Bronchial epithelial cell (primary cell): ENCODE measurements around the gene SEC16A. TPM values are rescaled to one million over a fixed set of nuclear protein-coding genes. Genes with fewer than 3 reads are reported as not detected.

Source experiments
- DNase-seq: peaks from one replicate; pipeline ENCODE4 v3.0.0-alpha.2; 2010; ENCODE audit warnings: low read depth
- FAIRE-seq: peaks from 2 replicates; lab custom pipeline; 2011; peaks lifted over from hg19 to GRCh38; lab: Jason Lieb, UNC
- H3K27me3 ChIP-seq: 2 replicates; pipeline ENCODE4 v1.5.1; 2011; ENCODE audit warnings: low read length; ENCODE audit not compliant: control insufficient read depth, insufficient read depth
- H3K36me3 ChIP-seq: 2 replicates; pipeline ENCODE4 v1.5.1; 2011; ENCODE audit warnings: low read length; ENCODE audit not compliant: control insufficient read depth, insufficient read depth
- H3K4me3 ChIP-seq: 2 replicates; pipeline ENCODE4 v1.5.1; 2011; ENCODE audit warnings: mild to moderate bottlenecking, low read depth, low read length, control low read depth
- CTCF ChIP-seq: IDR thresholded peaks from 2 replicates; pipeline ENCODE4 v1.5.1; 2011; ENCODE audit warnings: mild to moderate bottlenecking, moderate library complexity, low read length, control low read depth, inconsistent platforms; ENCODE audit not compliant: insufficient read depth, severe bottlenecking
- total RNA-seq: library from RNA; depleted of rRNA; stranded (reverse); fragments of >200 nt; gene quantifications from 2 replicates; pipeline ENCODE4 v1.2.1, GENCODE V29; 2014

Gene SEC16A
- total RNA-seq, 1 donor from 2014 or later, result 13.7 TPM

DNA sequence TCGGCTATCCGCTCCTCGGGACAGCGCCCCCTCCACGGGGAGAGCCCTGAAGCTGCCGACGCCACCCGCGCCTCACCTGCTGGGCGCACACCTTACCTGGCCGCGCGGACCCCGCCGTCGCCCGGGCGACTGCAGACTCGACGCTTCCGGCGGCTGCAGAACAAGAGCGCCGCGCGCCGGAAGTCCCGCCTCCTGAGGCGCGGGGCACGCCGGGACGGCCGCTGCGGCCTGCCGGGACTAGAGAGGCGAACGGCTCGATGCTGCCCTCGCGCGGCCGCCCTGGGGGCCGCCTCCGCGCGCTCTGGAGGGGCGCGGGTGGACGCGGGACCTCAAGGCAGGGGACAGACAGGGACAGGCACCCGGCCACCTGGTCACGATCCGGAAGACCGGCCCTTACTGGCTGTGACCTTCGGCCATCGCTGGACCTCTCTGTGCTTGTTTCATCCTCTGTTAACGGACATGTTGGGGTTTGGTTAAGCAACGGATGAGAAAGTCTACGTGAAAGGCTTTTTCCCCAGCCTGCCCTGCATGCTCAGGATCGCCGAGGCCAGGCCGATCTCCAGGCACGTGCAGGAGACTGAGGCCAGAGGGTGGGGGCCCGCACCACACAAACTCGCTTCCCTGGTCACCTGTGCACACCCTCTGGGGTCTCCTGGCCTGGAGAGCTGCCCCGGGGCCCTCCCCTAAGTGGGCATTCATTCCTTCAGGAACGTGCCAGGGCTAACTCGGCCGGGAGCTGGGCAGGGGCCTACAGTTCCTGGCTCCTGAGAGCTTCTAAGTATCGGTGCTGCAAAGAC lies 82.6 kb downstream of the SEC16A start, which contains the start of gene SNAPC4:
Gene SNAPC4 (minus strand): TSS at position 133 of the 797 bp plus-strand sequence. CDS start 1,742 bp downstream, outside the sequence.
- no peak for FAIRE-seq
- peak; percentile 88 for TF ChIP-seq CTCF
- Histone ChIP-seq H3K27me3 (no peaks in the 10 kb centered on the region), H3K4me3 (peak within 1 kb of the TSS; percentile 87), H3K36me3 (peaks cover 37% of the 10 kb centered on the region)
- peak; percentile 67 for DNase-seq

DNA sequence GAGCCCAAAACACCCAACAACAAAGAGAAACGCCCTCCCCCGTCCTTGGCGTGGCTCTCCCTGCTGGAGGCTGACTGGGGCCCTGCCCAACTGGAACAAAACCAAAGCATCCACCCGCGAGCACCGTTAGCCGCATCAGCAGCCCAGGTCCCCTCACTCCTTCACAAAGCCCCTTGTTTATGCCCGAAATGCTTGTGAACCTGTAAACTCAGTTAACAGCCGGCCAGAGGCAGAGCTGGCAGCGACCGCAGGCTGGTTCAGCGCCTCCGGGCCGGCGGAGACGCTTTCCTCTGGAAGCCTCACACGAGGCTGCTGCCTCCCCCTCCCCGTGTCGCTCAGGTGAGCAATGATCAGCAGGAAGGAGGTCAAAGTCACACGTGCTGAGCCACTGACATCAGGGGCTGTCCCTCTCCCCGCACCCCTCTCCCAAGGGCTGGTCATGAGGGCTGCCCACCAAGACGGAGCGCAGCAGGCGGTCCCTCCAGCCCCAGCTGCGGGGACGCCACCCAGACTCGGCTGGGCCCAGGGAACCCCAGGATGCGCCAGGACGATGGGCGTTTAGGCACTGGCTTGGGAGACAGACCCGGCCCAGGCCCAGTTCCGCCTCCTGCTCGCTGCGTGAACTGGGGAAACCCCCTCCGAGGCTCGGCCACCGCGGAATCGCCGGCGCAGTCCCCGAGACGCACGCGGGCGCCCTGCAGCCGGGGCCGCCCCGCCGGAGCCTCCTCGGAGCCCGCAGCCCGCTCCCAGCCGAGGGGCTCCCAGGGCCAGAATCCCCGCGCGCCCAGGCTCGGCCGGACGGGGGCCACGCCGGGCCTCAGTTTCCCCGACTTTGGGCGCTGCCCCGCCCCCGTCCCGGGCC lies 83.4 kb downstream of the SEC16A start:
- no peaks in the 10 kb centered on the region for H3K27me3 ChIP-seq
- FAIRE-seq, result no peak
- peaks cover 38% of the 10 kb centered on the region for H3K36me3 ChIP-seq
- no peak for TF ChIP-seq CTCF
- H3K4me3 ChIP-seq, result peak overlapping the region; percentile 87
- DNase-seq, result peak; percentile 7

GRCh38 chr9:136398286-136398685 lies 84.6 kb downstream of the SEC16A start:
- no peak for TF ChIP-seq CTCF
- Histone ChIP-seq H3K27me3 (no peaks in the 10 kb centered on the region), H3K4me3 (no peak overlapping the region), H3K36me3 (peaks cover 39% of the 10 kb centered on the region)
- DNase-seq (no peak), FAIRE-seq (no peak)

- no peaks in the 10 kb centered on the region for H3K27me3 ChIP-seq
- DNase-seq (no peak), FAIRE-seq (no peak)
- H3K36me3 ChIP-seq, result peaks cover 45% of the 10 kb centered on the region
- no peak overlapping the region for H3K4me3 ChIP-seq
- TF ChIP-seq CTCF, result no peak
Measured at GRCh38 chr9:136397643-136398042, 85.2 kb downstream of the SEC16A start.

DNA sequence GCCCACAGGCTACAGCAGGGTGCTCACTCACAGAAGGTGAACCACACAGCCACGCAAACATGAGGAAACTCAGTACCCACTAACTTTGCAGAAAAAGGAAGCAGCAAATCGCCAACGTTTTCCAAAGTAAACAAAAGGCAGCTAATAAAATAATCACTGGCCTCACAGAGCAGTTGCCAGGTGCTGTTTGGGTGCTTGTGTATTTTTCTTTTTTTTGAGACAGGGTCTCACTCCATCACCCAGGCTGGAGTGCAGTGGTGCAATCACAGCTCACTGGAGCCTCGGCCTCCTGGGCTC lies 86.7 kb downstream of the SEC16A start:
- no peak for FAIRE-seq
- TF ChIP-seq CTCF, result no peak
- Histone ChIP-seq H3K36me3 (peaks cover 53% of the 10 kb centered on the region), H3K27me3 (no peaks in the 10 kb centered on the region), H3K4me3 (no peak overlapping the region)
- DNase-seq, result no peak
